GM19397 (cell line): ENCODE results near the gene AKAP12.

ENCODE experiments used
- ATAC-seq: cut with Tn5 transposase; IDR thresholded peaks from one replicate; pipeline ENCODE4 v1.9.1; 2021; ENCODE audit warnings: mild to moderate bottlenecking, moderate library complexity; ENCODE audit not compliant: unreplicated experiment

The AKAP12 gene

DNA sequence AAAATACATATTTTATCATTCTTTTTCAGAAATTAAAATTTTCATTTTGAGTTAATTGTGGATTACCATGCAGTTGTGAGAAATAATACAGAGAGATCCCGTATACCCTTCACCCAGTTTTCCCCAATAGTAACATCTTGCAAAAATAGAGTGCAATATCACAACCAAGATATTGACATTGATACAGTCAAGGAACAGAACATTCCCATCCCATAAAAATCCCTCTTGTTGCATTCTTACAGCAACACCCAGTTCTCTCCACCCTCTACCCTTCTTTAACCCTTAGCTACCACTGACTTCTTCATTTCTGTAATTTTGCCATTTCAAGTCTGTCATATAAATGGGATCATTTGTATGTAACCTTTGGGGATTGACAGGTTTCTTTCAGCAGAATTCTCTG, 6.9 kb upstream of the AKAP12 start:
- ATAC-seq, result no peak

DNA sequence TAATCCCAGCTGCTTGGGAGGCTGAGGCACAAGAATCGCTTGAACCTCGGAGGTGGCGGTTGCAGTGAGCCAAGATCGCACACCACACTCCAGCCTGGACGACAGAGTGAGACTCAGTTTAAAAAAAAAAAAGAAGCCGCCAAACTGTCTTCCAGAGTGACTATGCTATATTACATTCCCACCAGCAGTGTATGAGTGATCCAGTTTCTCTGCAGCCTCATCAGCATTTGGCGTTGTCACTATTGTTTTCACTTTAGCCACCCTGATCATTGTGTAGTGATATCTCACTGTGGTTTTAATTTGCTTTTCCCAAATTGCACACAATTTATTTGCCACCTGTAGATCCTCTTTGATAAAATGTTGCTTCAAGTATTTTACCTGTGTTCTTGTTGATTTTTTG, 6.0 kb upstream of the AKAP12 start:
- no peak for ATAC-seq

DNA sequence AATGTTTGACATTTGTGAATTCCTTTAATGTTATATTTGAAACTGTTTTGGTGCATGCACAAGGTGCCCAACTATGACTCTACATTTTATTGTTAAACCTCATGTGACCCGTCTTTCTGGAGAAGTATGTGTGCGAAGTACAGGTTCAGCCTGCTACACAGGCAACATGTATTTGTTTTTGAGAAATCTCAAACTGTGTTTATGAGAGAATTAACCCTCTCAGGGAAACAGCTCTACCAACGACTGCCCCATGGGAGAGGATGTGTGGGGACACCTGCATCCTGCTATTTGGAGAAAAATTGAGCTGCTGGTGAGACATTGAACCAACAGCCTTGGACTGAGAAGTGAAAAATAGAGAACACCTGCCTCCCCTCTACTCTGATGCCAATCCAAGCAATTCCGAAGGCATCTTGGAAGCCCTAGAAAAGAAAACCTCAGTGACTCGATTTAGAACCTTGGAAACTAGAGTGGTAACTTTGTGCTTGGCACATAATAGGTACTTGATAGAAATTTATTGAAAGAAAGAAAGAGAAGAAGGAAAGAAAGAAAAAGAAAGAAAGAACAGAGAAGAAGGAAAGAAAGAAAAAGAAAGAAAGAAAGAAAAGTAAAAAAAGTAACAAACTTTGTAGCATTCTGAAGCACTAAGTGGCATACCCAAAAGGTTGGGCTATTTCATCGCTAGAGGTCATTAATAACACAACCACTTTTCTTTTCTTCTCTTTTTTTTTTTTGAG, 2.9 kb upstream of the AKAP12 start:
- no peak for ATAC-seq

DNA sequence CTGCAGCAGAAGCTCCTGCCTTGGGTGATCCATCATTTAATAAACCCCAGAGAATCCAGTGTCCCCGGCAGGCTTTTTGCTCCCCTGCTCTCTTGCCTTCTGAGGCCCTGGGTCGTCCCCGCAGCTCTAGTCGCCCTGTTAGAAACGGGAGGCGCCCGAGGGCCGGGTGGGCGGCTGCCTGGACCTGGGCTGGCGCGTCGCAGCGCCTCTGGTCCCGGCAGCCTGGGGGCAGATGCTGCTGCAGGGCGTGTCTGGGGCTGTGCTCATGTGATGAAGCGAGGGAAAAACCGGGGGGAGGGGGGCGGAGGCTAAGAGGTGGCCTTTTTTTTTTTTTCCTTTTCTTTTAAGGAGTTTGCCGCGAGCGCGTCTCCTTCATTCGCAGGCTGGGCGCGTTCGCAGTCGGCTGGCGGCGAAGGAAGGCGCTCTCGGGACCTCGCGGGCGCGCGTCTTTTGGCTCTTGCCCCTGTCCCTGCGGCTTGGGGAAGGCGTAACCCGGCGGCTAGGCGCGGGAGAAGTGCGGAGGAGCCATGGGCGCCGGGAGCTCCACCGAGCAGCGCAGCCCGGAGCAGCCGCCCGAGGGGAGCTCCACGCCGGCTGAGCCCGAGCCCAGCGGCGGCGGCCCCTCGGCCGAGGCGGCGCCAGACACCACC, 394 bp downstream of the AKAP12 start:
- no peak for ATAC-seq

DNA sequence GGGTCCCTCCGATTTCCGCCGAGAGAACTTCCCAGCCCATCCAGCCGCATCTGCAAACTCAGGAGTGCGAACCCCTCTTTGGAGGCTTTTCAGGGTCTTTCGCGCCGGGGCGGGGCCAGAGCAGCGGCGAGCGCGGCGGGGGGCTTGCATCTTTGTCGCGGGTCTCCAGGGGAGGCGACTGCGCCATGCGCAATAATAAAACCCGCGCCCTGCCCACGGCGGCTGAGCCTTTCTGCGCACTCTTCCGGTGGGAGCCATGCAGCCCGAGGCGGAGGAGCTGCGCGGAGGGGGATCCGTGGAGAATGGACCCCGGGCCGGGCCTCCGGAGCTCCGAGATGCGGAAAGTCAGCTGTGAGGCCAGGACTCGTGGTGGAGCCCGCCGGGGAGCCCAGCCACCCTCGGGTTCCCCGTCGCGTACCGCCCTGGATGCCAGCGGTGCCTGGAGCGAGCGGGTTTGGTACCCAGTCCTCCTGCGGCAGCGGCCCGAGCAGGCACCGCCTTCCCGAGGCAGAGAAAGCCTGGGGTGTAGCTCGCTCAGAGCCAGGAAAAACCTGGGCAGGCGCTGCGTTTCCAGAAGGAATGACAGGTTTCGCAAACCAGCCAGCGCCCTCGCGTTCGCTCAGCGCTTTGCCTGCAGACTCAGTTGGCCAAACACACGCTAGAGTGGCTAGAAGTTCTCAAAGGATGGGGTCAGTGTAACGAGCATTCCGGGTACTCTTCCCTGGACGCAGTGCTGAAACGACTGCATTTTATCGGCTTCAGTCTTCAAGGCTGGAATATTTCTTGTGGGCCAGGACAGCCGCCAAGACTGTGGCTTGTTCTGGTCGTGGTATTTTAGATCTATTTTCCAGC, 1.2 kb downstream of the AKAP12 start:
- ATAC-seq, result no peak

DNA sequence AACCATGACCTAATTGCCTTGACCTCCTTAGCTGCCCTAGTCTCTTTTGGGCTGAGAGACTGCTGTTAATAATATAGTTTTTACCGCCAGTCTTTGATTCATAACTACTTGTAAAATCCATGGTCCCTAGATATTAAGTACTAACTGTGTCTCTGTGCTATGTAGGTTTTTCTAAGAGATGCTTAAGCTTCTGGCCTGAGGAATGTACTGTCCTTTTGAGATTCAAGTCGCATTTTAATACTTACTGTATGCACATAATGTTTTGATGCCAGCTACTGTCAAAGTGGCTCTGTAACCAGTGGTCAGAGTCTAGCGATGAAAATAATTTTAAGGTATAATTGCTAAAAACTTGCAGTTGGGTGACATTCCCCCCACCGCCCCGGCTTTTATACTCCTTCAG, 2.1 kb downstream of the AKAP12 start:
- ATAC-seq, result no peak

DNA sequence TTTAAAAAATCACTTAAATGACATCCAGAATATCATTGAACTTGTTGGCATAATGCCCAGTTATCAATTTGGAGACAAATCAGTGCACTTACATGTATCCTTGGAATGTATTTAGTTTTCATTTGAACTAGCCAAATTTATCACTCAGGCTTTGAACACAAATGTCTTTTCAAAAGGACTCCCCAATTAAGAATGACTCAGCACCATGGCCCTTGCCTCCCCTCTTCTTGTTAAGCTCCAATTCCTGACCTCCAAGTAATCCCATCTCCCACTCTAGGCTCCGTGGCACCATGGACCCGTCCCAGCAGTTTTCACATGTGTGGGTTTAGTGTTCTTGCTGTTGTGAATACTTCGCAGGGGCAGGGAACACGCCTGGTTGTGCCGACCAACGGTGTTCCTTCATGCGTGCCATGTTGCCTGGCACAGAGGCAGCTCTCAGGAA, 2.7 kb downstream of the AKAP12 start:
- no peak for ATAC-seq

DNA sequence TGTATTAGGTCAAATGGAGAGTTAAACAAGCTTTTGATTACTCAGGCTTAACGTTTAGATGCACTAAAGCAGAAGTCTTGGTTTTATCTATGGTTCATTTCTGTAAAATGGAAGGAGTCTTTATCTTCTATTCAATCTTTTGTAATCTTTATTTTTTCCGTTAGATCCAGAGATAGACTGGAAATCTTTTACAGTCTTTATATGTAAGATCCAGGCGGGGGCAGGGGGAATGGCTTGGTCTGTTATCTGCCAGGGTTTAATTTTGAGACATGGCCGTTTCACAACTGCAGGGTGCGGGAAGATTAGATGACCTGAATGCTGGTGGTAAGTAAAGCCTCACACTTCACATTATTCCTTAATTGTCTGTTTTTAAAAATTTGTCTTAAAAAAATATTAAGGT, 3.7 kb downstream of the AKAP12 start:
- no peak for ATAC-seq

DNA sequence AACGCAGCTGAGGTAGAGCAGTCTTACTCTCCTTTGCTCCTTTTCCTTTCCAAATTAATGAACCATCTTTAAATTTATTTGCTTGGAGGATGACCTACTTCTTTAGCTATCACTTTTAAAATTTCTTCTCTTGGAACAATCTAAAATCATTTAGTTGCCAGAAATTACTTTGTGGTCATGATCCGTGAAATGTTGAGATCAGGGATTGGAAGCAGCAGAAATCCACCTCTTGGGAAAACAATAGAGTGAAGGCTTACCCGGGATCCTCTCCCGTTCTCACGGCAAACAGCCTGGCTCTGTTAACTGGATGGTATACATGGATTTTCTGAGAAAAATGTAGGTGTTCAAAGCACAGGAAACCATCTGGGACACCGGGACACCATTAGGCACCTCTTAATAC, 7.7 kb downstream of the AKAP12 start:
- no peak for ATAC-seq

DNA sequence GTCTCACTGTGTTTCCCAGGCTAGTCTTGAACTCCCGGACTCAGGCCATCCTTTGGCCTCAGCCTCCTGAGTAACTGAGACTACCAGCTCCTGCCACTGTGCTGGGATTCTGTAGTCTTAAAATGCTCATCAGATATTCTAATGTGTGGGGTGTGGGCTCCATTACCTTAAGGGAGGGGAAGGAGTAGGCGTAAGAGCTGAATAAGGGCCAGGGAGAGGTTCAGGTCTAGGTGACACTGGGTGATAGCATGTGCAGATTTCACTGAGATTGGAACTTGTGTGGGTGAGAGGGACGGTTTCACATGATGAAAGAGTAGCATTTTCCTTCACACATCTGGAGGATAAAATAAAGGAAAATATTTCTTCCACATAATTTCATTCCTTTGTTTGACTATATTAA, 8.5 kb downstream of the AKAP12 start:
- ATAC-seq, result no peak

DNA sequence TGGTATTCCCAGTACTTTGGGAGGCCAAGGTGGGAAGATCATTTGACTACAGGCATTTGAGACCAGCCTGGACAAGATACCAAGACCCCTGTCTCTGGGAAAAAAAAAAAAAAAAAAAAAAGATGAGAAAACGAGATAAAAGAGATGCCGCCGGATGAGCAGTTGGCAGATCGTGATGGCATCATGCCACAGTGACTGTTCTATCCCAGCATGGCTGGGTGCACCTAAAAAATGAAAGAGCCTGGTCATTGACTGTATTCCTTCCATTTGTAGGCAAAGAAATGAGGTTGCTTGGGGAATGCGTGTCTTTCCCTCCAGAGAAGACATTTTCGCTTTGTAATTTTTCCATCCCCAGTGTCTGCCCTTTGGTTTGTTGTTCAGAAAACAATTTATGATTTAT, 12.9 kb downstream of the AKAP12 start:
- ATAC-seq, result no peak

DNA sequence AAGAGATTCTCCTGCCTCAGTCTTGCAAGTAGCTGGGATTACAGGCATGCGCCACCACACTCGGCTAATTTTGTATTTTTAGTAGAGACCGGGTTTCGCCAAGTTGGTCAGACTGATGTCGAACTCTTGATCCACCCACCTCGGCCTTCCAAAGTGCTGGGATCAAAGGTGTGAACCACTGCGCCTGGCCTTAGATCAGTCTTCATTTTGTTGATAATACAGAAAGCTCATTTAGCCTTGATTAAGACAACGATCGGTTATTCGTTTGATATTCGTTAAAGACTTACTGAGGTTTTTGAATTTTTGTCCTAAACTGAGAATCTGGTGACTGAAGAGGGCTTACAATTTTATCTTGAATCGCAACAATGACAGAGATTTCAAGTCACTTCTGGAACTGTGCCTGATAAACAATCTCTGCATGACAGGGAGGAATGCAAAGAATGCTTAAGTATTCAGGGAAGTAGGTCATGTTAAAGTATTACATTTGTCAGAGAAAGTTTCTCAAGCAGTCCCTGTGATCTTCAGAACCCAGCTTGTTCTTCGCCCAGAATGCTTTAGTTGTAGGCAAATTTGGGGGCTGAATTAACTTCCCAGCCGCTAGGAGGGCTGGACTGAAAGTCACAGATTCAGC, 14.8 kb downstream of the AKAP12 start:
- no peak for ATAC-seq

DNA sequence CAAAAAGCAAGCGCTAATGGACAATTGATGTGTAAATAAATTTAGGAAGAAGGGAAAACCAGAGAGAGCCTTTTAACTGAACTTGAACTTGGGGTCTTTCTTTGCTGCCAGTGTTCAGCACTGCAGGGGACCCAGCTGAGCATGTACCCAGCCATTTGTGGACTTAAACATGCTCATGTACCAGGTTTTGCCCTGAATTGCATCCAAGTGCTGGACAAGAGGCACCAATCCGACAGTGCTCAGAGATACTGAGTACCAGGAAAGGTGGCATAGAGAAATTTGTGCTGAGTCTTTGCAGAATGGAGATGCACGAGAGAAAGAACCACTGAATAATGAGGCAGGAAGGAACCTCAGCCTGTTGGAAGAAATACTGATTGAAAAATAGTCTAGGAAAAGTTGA, 16.0 kb downstream of the AKAP12 start:
- no peak for ATAC-seq

DNA sequence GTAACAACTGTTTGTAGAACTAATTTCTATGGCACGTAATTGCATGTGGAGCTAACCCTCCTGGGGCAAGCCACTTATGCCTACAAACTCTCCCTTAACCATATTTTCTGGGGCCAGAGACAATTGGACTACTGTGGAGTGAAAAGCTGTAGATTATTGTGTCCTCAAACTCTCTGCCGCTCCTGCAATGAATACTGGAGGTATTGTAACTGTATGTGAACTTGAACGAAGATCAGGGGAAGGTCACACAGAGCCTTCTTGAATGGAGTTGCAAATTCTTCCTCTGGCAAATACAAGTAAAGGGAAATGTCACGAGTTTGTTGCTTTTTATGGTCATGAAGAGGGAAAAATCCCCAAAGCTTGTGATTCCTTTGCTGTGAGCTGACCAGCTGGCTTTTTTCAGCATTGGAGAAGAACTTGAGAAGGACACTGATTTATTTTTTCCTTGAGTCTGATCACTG, 18.2 kb downstream of the AKAP12 start:
- ATAC-seq, result no peak

DNA sequence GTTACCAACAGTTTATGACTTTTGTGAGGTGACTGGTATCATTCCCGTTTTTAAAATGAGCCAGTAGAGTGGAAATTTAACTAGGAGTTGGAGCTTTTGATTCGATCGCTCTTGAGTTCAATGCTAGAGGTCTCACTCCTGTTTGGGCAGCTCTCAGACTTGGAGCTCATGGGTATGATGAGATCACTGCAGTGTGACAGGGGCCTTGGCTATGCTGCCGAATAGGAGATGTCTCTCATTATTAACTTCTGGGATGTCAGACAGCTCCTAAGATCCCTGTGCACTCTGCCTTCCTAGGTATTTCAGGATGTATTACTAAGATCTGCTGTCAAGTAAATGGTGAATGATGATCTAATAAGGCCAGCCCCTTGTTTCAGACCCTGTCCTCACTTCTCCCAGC, 20.4 kb downstream of the AKAP12 start:
- no peak for ATAC-seq

DNA sequence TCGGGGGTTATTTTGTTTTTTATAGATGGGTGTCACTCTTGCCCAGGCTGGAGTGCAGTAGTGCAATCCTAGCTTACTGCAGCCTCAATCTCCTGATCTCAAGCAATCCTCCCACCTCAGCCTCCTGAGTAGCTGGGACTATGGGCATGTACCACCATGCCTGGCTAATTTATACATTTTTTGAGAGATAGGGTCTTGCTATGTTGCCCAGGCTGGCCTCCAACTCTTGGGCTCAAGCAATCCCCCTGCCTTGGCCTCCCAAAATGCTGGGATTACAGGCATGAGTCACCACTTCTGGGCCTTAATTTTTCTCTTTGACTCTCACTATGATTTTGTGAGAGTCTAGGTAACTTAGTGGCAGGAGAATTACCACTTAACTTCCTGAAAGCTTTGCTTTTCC, 23.3 kb downstream of the AKAP12 start:
- ATAC-seq, result no peak

DNA sequence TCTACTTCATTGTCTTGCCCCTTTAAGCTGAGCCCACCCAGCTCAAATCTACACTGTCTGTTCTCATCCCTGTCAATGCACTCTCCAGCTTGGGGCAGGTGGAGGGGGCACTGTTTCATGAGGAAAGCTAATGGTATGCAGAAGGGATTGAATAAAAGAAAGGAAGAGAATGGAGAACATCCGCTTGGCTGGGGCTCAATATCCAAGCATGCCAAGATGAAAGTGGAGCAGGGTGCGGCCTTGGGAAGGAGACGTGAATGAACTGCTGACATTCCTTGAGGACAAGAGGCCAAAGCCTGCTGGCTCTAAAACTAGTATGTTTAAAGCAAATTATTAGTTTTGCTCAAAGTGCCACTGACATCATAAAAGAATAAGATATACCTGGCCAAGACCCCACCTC, 24.2 kb downstream of the AKAP12 start:
- no peak for ATAC-seq

DNA sequence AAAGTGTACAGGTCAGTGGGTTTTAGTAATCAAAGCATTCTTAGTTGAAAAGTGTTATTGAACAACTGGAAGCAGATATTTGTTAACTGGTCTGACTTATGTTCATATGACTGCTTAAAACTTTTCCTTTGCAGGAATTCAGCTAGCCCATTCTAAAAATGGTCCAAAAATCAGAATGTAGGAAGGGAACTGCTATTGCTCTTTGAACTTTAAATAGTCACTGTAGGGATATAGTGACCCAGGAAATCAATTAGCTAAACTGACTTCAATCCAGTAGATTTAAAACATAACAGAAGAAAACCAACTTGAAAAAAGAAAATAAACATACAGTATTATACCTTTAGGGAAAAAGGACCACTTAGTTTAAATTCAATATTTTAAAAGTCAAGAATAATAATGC, 25.5 kb downstream of the AKAP12 start:
- ATAC-seq, result no peak

DNA sequence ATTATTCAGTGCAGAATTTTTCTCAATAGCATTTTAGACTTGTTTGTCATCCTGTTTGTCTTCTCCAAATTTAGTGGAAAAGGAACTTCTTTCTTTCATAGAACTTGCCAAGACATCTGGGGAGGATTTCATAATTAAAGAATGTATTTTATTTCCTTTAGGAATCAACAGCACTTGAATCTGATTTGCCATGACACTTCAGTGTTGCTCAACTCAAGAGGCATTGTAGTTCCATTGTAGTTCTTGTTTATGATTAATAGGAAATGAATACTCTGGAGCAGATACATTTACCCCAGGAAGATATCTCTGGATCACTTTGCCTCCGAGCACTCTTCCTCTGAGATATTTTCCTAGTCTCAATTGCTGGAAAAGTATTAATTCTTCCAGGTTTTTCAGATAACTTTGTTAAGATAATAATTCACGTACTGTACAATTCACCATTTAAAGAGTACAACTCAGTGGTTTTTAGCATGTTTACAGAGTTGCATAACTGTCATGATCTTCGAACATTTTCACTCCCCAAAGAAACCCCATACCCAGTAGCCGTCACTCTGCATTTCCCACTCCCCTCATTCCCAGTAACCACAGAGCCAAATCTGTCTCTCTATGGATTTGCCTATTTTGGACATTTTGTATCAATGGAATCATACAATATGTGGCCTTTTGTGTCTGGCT, 29.7 kb downstream of the AKAP12 start:
- no peak for ATAC-seq

DNA sequence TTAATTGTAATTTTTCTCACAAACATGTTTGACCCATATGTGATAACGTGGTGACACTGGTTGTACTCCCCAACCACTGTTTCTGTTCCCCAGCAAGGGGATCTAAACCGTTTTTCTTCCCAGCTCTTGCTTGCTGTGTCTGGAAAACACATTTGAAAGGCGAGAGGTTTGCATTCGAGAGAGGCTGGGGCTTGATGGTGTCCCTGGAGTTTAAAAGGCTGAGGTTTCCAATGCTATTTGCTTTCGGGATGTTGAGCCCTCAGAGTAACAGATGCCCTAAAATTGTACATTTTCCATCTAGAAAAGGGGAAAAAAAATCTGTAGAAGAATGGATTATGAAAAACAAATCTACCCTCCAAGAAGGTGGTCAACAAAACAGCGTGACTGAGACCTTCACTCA, 35.4 kb downstream of the AKAP12 start:
- ATAC-seq, result no peak

DNA sequence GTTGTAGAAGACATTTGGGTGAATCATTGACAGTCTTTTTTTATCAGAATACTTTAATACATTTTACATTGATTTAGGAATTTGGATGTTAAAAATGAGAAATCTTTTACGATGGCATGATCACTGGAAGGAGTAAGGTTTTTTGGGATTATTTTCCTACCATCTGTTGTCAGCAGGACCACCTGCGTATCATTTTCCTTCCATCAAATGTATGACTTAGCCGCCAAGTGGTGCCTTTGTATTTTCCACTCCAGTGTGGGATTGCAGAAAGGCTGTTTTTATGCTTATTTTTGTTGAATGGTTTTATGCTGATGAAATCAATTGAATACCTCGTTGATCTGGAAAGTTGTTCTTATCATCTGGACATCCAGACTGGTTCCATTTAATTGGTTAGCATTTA, 35.8 kb downstream of the AKAP12 start:
- ATAC-seq, result no peak
